Activated naive CD4-positive, alpha-beta T cell (primary cell): ENCODE results near the gene FAM83B.
"Not testable (repeated sequence)": the region's sequence is repeated elsewhere in the genome, so short reads cannot be mapped to it uniquely, and the experiment has no call there.

Experiments used
- DNase-seq, 4 experiments: peaks; one replicate each; lab custom pipeline; 2025; lab: John Stamatoyannopoulos, UW

Gene FAM83B

GRCh38 chr6:54898767-54899166, 52.2 kb downstream of the FAM83B start:
- DNase-seq = no peak

- no peak for DNase-seq
Measured at GRCh38 chr6:54899442-54899841, 52.9 kb downstream of the FAM83B start.

GRCh38 chr6:54899986-54900385, 53.4 kb downstream of the FAM83B start:
- DNase-seq = no peak

GRCh38 chr6:54900666-54901065, 54.1 kb downstream of the FAM83B start:
- no peak for DNase-seq

- no peak for DNase-seq
Measured at GRCh38 chr6:54903884-54904283, 57.3 kb downstream of the FAM83B start.

- DNase-seq = no peak
Measured at GRCh38 chr6:54907355-54907754, 60.8 kb downstream of the FAM83B start.

GRCh38 chr6:54909184-54909583, 62.6 kb downstream of the FAM83B start:
- no peak for DNase-seq

GRCh38 chr6:54910431-54910884, 63.9 kb downstream of the FAM83B start:
- DNase-seq = no peak

- DNase-seq = no peak
Measured at GRCh38 chr6:54910921-54911320, 64.3 kb downstream of the FAM83B start.

GRCh38 chr6:54913211-54913610, 66.6 kb downstream of the FAM83B start:
- DNase-seq = no peak

- DNase-seq = no peak
Measured at GRCh38 chr6:54916858-54917257, 70.3 kb downstream of the FAM83B start.

GRCh38 chr6:54920628-54921027, 74.1 kb downstream of the FAM83B start:
- DNase-seq = no peak

- no peak for DNase-seq
Measured at GRCh38 chr6:54921891-54922290, 75.3 kb downstream of the FAM83B start.

GRCh38 chr6:54929245-54929909, 82.8 kb downstream of the FAM83B start:
- no peak for DNase-seq

GRCh38 chr6:54932622-54933021, 86.1 kb downstream of the FAM83B start:
- DNase-seq = no peak

GRCh38 chr6:54935739-54936138, 89.2 kb downstream of the FAM83B start:
- DNase-seq = no peak

GRCh38 chr6:54937371-54937770, 90.8 kb downstream of the FAM83B start:
- DNase-seq = no peak

- no peak for DNase-seq
Measured at GRCh38 chr6:54957698-54958097, 111.1 kb downstream of the FAM83B start.

GRCh38 chr6:54958446-54958845, 111.9 kb downstream of the FAM83B start:
- no peak for DNase-seq

- DNase-seq = no peak
Measured at GRCh38 chr6:54959820-54960219, 113.2 kb downstream of the FAM83B start.

GRCh38 chr6:54961372-54961771, 114.8 kb downstream of the FAM83B start:
- DNase-seq = not testable (repeated sequence)

- no peak for DNase-seq
Measured at GRCh38 chr6:54970337-54970736, 123.8 kb downstream of the FAM83B start.

- DNase-seq = no peak
Measured at GRCh38 chr6:54971825-54972224, 125.3 kb downstream of the FAM83B start.

GRCh38 chr6:54979161-54979560, 132.6 kb downstream of the FAM83B start:
- DNase-seq = not testable (repeated sequence)
